Mucosa of stomach (tissue), 1 donor: Measurements from ENCODE around the gene LSR.
"Not testable (repeated sequence)": the region's sequence is repeated elsewhere in the genome, so short reads cannot be mapped to it uniquely, and the experiment has no call there.

Experiments
- H3K27me3 ChIP-seq: one replicate; pipeline ENCODE4 v1.7.0; 2013; ENCODE audit warnings: mild to moderate bottlenecking, low read length; ENCODE audit not compliant: control insufficient read depth, insufficient read depth
- H3K36me3 ChIP-seq: one replicate; pipeline ENCODE4 v1.7.0; 2013; ENCODE audit warnings: low read length; ENCODE audit not compliant: control insufficient read depth, insufficient read depth
- H3K4me1 ChIP-seq: one replicate; pipeline ENCODE4 v1.7.0; 2013; ENCODE audit warnings: mild to moderate bottlenecking, low read length; ENCODE audit not compliant: control insufficient read depth, insufficient read depth
- H3K4me3 ChIP-seq: one replicate; pipeline ENCODE4 v1.7.0; 2013; ENCODE audit warnings: low read length
- H3K9ac ChIP-seq: one replicate; pipeline ENCODE4 v1.7.0; 2013; ENCODE audit warnings: mild to moderate bottlenecking, low read length, moderate library complexity
- H3K9me3 ChIP-seq: one replicate; pipeline ENCODE4 v1.7.0; 2013; ENCODE audit warnings: mild to moderate bottlenecking, low read length, moderate library complexity; ENCODE audit not compliant: control insufficient read depth
- donor health status: Pancreatic carcinoma.

LSR gene

DNA sequence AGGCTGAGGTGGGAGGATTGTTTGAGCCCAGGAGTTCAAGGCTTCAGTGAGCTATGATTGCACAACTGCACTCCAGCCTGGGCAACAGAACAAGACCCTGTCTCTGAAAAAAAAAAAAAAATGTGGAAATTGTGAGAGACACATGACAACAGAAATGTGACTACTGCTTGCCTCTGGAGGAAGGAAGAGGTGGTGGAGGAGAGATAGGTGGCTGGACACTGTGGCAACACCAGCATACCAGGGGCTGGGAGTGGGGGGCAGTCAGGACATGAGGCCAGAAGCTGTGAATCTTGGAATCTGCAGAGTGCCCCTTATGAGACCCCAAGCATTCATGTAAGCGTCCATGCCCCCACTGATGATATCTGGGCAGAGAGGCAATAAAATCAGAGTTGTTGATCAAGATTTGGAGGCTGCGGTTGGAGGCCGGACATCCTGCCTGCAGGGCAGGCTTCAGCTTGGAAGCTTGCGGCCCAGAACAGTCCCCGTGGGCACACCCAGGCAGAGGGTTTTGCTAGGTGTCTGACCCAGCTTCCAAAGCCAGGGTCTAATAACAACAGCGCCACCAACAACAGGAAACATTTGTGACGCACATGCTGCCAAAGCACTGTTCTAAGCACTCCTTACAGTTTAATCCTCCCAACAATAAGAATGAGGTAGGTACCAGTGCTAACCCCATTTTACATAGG is 37.1 kb upstream of the LSR start:
- no peak overlapping the region for H3K4me3 ChIP-seq
- no peaks in the 10 kb centered on the region for H3K36me3 ChIP-seq
- no peak overlapping the region for H3K9ac ChIP-seq
- no peaks in the 10 kb centered on the region for H3K9me3 ChIP-seq
- no peaks in the 10 kb centered on the region for H3K27me3 ChIP-seq
- H3K4me1 ChIP-seq: peaks cover 15% of the 10 kb centered on the region

DNA sequence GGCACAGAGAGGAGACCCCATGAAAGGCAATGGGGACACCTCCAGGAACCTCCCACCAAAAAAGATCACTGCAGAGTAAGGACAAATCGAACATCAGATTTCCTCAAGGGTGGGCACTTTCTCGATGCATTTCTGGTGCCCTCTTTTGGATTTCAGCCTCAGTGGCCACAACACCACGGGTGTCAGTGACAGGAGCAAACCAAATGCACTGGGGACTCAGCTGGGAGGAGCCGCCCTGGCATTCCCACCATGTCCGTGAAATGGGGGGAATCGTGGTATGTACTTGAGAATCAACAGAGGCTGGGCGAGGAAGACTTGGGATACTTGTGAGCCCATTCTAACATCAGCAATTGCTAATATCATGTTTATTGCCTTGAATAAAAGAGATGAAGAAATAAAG is 36.6 kb upstream of the LSR start:
- no peaks in the 10 kb centered on the region for H3K36me3 ChIP-seq
- no peaks in the 10 kb centered on the region for H3K27me3 ChIP-seq
- no peak overlapping the region for H3K9ac ChIP-seq
- peaks cover 13% of the 10 kb centered on the region for H3K4me1 ChIP-seq
- H3K4me3 ChIP-seq: no peak overlapping the region
- no peaks in the 10 kb centered on the region for H3K9me3 ChIP-seq

GRCh38 chr19:35213663-35214632 is 34.9 kb upstream of the LSR start:
- Histone ChIP-seq H3K36me3 (no peaks in the 10 kb centered on the region), H3K27me3 (no peaks in the 10 kb centered on the region), H3K9ac (no peak overlapping the region), H3K4me1 (peaks cover 13% of the 10 kb centered on the region), H3K9me3 (no peaks in the 10 kb centered on the region), H3K4me3 (no peak overlapping the region)

- H3K36me3 ChIP-seq: no peaks in the 10 kb centered on the region
- no peak overlapping the region for H3K4me3 ChIP-seq
- no peak overlapping the region for H3K9ac ChIP-seq
- no peaks in the 10 kb centered on the region for H3K27me3 ChIP-seq
- H3K4me1 ChIP-seq: peaks cover 14% of the 10 kb centered on the region
- H3K9me3 ChIP-seq: no peaks in the 10 kb centered on the region
Measured at GRCh38 chr19:35214766-35215422, 33.9 kb upstream of the LSR start.

DNA sequence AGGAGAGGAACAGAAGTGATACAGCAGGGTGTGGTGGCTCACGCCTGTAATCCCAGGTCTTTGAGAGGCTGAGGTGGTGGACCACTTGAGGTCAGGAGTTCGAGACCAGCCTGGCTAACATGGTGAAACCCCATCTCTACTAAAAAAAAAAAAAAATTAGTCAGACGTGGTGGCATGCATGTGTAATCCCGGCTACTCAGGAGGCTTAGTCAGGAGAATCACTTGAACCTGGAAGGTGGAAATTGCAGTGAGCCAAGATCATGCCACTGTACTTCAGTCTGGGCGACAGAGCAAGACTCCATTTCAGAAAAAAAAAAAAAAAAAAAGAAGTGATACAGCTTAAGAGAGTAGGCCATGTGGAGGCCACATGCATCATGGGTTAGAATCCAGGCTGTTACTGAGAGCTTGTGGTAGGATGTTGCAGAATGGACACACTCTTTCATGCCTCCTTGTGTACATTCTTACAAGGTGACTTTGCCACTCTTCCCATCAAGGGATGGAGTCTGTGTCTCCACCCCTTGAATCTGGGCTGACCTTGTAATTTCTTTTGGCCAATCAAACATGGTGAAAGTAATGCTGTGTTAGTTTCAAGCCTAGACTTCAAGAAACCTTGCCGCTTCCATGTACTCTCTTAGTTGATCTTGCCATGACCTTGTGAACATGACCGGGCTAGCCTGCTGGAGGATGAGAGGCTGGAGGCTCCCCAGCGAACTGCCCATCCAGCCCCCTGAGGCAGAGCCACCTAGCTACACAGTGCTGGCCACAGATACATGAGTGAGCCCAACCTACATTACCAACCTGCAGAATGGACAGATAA is 32.6 kb upstream of the LSR start:
- no peaks in the 10 kb centered on the region for H3K36me3 ChIP-seq
- no peak overlapping the region for H3K4me3 ChIP-seq
- H3K27me3 ChIP-seq: no peaks in the 10 kb centered on the region
- no peaks in the 10 kb centered on the region for H3K9me3 ChIP-seq
- H3K9ac ChIP-seq: no peak overlapping the region
- H3K4me1 ChIP-seq: peaks cover 24% of the 10 kb centered on the region

GRCh38 chr19:35216833-35217648 is 31.8 kb upstream of the LSR start:
- H3K27me3 ChIP-seq: no peaks in the 10 kb centered on the region
- H3K4me3 ChIP-seq: no peak overlapping the region
- peaks cover 24% of the 10 kb centered on the region for H3K4me1 ChIP-seq
- no peaks in the 10 kb centered on the region for H3K9me3 ChIP-seq
- H3K9ac ChIP-seq: no peak overlapping the region
- H3K36me3 ChIP-seq: no peaks in the 10 kb centered on the region

- peaks cover 24% of the 10 kb centered on the region for H3K4me1 ChIP-seq
- H3K9ac ChIP-seq: no peak overlapping the region
- no peaks in the 10 kb centered on the region for H3K36me3 ChIP-seq
- no peaks in the 10 kb centered on the region for H3K9me3 ChIP-seq
- no peak overlapping the region for H3K4me3 ChIP-seq
- no peaks in the 10 kb centered on the region for H3K27me3 ChIP-seq
Measured at GRCh38 chr19:35217649-35217990, 31.2 kb upstream of the LSR start.

- Histone ChIP-seq H3K4me1 (peaks cover 26% of the 10 kb centered on the region), H3K4me3 (no peak overlapping the region), H3K9me3 (no peaks in the 10 kb centered on the region), H3K9ac (no peak overlapping the region), H3K36me3 (no peaks in the 10 kb centered on the region), H3K27me3 (no peaks in the 10 kb centered on the region)
Measured at GRCh38 chr19:35219008-35219407, 29.8 kb upstream of the LSR start.

DNA sequence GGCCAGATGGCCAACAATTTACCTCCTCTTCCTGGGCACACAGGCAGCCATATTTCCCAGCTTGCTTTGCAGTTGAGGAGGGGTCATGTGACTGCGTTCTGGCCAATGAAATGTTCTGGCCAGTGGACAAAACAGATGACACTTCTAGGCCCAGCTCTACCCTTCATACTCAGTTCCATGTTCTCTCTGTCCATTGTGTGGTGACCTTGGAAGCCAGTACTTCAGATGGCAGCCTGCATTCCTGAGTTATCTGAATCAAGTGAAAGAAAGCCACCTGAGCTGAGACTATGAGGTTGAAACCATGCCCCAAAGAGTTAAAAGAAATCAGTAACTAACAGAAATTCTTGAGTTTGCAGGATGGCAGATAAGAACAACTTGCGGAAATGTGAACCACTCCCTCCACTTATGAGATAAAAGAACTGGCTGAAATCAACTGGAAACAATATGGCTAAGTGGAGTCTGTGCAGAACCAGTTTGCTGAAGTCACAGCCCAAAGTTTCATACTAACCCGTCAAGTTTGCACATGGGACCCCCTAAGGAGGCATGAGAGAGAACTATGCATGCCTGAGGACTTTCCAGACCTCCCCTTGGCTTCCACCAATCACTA is 28.4 kb upstream of the LSR start:
- Histone ChIP-seq H3K27me3 (no peaks in the 10 kb centered on the region), H3K36me3 (no peaks in the 10 kb centered on the region), H3K4me1 (peaks cover 30% of the 10 kb centered on the region), H3K4me3 (no peak overlapping the region), H3K9ac (no peak overlapping the region), H3K9me3 (no peaks in the 10 kb centered on the region)

GRCh38 chr19:35220973-35221590 is 27.7 kb upstream of the LSR start:
- not testable (repeated sequence) for H3K9ac ChIP-seq, H3K27me3 ChIP-seq, H3K4me3 ChIP-seq, H3K9me3 ChIP-seq, H3K36me3 ChIP-seq
- H3K4me1 ChIP-seq: peaks cover 35% of the 10 kb centered on the region
